Hepatocyte (in vitro differentiated cells): Measurements from ENCODE around the gene SLC36A3.

Experiments used
- EZH2phosphoT487 ChIP-seq: fragments of 200-600 bp; sonication (generic); IDR thresholded peaks from one replicate; pipeline ENCODE4 v1.6.1; 2018; ENCODE audit warnings: antibody characterized with exemption, mild to moderate bottlenecking, low read depth, moderate library complexity; ENCODE audit not compliant: unreplicated experiment, severe bottlenecking
- TF ChIP-seq, protein P1 (sequence below): fragments of 200-600 bp; sonication (generic); IDR thresholded peaks from 2 replicates; pipeline ENCODE4 v1.5.1; 2016; ENCODE audit warnings: antibody characterized with exemption, mild to moderate bottlenecking; ENCODE audit not compliant: poor library complexity

GRCh38 chr5:151248651-151249050, 54.9 kb downstream of the SLC36A3 start:
- TF ChIP-seq, protein P1, sequence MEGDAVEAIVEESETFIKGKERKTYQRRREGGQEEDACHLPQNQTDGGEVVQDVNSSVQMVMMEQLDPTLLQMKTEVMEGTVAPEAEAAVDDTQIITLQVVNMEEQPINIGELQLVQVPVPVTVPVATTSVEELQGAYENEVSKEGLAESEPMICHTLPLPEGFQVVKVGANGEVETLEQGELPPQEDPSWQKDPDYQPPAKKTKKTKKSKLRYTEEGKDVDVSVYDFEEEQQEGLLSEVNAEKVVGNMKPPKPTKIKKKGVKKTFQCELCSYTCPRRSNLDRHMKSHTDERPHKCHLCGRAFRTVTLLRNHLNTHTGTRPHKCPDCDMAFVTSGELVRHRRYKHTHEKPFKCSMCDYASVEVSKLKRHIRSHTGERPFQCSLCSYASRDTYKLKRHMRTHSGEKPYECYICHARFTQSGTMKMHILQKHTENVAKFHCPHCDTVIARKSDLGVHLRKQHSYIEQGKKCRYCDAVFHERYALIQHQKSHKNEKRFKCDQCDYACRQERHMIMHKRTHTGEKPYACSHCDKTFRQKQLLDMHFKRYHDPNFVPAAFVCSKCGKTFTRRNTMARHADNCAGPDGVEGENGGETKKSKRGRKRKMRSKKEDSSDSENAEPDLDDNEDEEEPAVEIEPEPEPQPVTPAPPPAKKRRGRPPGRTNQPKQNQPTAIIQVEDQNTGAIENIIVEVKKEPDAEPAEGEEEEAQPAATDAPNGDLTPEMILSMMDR: no peak
- TF ChIP-seq EZH2phosphoT487: no peak
